ENCODE results near the gene SPATA46.

Gene SPATA46

DNA sequence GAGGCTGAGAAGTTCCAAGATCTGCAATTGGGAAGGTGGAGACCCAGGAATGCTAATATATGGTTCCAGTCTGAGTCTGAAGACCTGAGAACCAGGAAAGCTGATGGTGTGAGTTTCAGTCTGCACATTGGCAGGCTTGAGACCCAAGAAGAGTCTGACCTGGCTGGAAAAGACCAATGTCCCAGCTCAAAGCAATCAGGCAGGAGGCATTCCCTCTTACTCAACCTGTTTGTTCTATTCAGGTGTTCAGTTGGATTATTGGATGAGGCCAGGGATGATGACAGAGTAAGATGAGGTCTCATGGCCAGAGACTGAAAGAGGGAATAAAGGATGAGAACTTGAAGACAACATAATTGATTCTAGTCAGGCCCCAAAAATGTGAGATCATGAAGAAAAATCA lies 50.1 kb downstream of the SPATA46 start:
- DNase-seq (ENCODE audit: low spot score), result no peak
- Histone ChIP-seq H3K27ac (ENCODE audit: poor library complexity, severe bottlenecking) (no peak overlapping the region), H3K9me3 (ENCODE audit: severe bottlenecking) (no peaks in the 10 kb centered on the region), H3K36me3 (ENCODE audit: low read depth) (no peaks in the 10 kb centered on the region), H3K4me3 (ENCODE audit: severe bottlenecking) (no peak overlapping the region), H3K27me3 (ENCODE audit: insufficient read depth, poor library complexity, severe bottlenecking) (no peaks in the 10 kb centered on the region), H3K4me1 (ENCODE audit: insufficient read depth, poor library complexity, severe bottlenecking) (peaks cover 13% of the 10 kb centered on the region)
- ATAC-seq (ENCODE audit: low read depth), result no peak
- TF ChIP-seq CTCF (IDR thresholded peaks at IDR 0.05; ENCODE audit: poor library complexity, severe bottlenecking), result no peak

DNA sequence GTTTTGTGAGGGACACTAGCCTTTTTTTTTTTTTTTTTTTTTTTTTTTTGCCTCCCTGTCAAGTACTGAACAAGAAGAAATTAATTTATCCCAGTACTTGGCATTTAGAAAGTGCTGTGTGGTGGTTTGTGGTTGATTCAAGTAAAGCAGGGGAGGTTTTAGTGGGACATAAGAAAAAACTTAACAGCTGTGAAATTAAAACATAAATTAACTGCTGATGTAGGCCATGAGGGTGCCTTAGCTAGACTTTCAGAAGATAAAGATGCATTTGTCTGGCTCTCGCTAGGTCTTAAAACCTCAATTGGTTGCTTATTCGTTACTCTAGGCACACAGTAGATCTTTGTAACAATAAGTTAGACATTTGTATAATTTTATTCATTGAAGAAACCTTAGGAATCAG lies 52.3 kb downstream of the SPATA46 start:
- DNase-seq (ENCODE audit: low spot score) (no peak), ATAC-seq (ENCODE audit: low read depth) (no peak)
- Histone ChIP-seq H3K9me3 (ENCODE audit: severe bottlenecking) (no peaks in the 10 kb centered on the region), H3K27ac (ENCODE audit: poor library complexity, severe bottlenecking) (no peak overlapping the region), H3K27me3 (ENCODE audit: insufficient read depth, poor library complexity, severe bottlenecking) (no peaks in the 10 kb centered on the region), H3K4me1 (ENCODE audit: insufficient read depth, poor library complexity, severe bottlenecking) (peaks cover 13% of the 10 kb centered on the region), H3K4me3 (ENCODE audit: severe bottlenecking) (no peak overlapping the region), H3K36me3 (ENCODE audit: low read depth) (no peaks in the 10 kb centered on the region)
- TF ChIP-seq CTCF (IDR thresholded peaks at IDR 0.05; ENCODE audit: poor library complexity, severe bottlenecking), result no peak
